ENCODE measurements around the gene SLC2A4RG.
"Not testable (repeated sequence)": the region's sequence is repeated elsewhere in the genome, so short reads cannot be mapped to it uniquely, and the experiment has no call there.

SLC2A4RG gene

GRCh38 chr20:63711085-63711645 lies 28.4 kb upstream of the SLC2A4RG start:
- H3K27me3 ChIP-seq (ENCODE audit: control insufficient read depth, insufficient read depth, low read length): no peaks in the 10 kb centered on the region
- H3K36me3 ChIP-seq (ENCODE audit: control insufficient read depth, insufficient read depth, low read length): peaks cover 10% of the 10 kb centered on the region
- H3K4me3 ChIP-seq (ENCODE audit: low read length): no peak overlapping the region
- peaks cover 12% of the 10 kb centered on the region for H3K4me1 ChIP-seq (ENCODE audit: control insufficient read depth, insufficient read depth, low read length)
- no peak overlapping the region for H3K9ac ChIP-seq (ENCODE audit: low read length)
- H3K27ac ChIP-seq (ENCODE audit: low read depth, low read length): no peak overlapping the region

DNA sequence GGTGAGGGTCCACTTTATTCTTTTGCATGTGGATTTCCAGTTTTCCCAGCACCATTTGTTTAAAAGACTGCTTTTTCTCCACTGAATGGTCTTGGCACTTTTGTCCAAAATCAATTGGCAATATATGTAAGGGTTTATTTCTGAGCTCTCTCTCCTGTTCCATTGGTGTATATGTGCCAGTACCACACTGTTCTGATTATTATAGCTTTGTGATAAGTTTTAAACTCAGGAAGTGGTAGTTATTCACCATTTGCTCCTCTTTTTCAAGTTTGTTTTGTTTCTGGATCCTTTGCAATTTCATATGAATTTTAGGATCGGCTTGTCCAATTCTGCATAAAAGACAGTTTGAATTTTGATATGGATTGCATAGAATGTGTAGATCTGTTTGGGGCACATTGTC lies 27.4 kb upstream of the SLC2A4RG start:
- Histone ChIP-seq H3K4me1 (ENCODE audit: control insufficient read depth, insufficient read depth, low read length) (peaks cover 6% of the 10 kb centered on the region), H3K4me3 (ENCODE audit: low read length) (no peak overlapping the region), H3K36me3 (ENCODE audit: control insufficient read depth, insufficient read depth, low read length) (peaks cover 10% of the 10 kb centered on the region), H3K27ac (ENCODE audit: low read depth, low read length) (no peak overlapping the region), H3K27me3 (ENCODE audit: control insufficient read depth, insufficient read depth, low read length) (no peaks in the 10 kb centered on the region), H3K9ac (ENCODE audit: low read length) (no peak overlapping the region)

GRCh38 chr20:63714858-63715257 lies 24.7 kb upstream of the SLC2A4RG start:
- Histone ChIP-seq H3K4me1 (ENCODE audit: control insufficient read depth, insufficient read depth, low read length) (no peaks in the 10 kb centered on the region), H3K4me3 (ENCODE audit: low read length) (no peak overlapping the region), H3K27me3 (ENCODE audit: control insufficient read depth, insufficient read depth, low read length) (no peaks in the 10 kb centered on the region), H3K36me3 (ENCODE audit: control insufficient read depth, insufficient read depth, low read length) (peaks cover 13% of the 10 kb centered on the region), H3K27ac (ENCODE audit: low read depth, low read length) (no peak overlapping the region), H3K9ac (ENCODE audit: low read length) (no peak overlapping the region)

GRCh38 chr20:63718996-63719395 lies 20.6 kb upstream of the SLC2A4RG start:
- no peaks in the 10 kb centered on the region for H3K4me1 ChIP-seq (ENCODE audit: control insufficient read depth, insufficient read depth, low read length)
- no peak overlapping the region for H3K9ac ChIP-seq (ENCODE audit: low read length)
- no peak overlapping the region for H3K4me3 ChIP-seq (ENCODE audit: low read length)
- no peaks in the 10 kb centered on the region for H3K27me3 ChIP-seq (ENCODE audit: control insufficient read depth, insufficient read depth, low read length)
- H3K27ac ChIP-seq (ENCODE audit: low read depth, low read length): no peak overlapping the region
- peaks cover 9% of the 10 kb centered on the region for H3K36me3 ChIP-seq (ENCODE audit: control insufficient read depth, insufficient read depth, low read length)

GRCh38 chr20:63722967-63723622 lies 16.5 kb upstream of the SLC2A4RG start:
- not testable (repeated sequence) for H3K9ac ChIP-seq (ENCODE audit: low read length); H3K4me3 ChIP-seq (ENCODE audit: low read length); H3K36me3 ChIP-seq (ENCODE audit: control insufficient read depth, insufficient read depth, low read length); H3K4me1 ChIP-seq (ENCODE audit: control insufficient read depth, insufficient read depth, low read length); H3K27me3 ChIP-seq (ENCODE audit: control insufficient read depth, insufficient read depth, low read length); H3K27ac ChIP-seq (ENCODE audit: low read depth, low read length)

- H3K4me3 ChIP-seq (ENCODE audit: low read length); H3K27ac ChIP-seq (ENCODE audit: low read depth, low read length); H3K4me1 ChIP-seq (ENCODE audit: control insufficient read depth, insufficient read depth, low read length); H3K9ac ChIP-seq (ENCODE audit: low read length); H3K36me3 ChIP-seq (ENCODE audit: control insufficient read depth, insufficient read depth, low read length); H3K27me3 ChIP-seq (ENCODE audit: control insufficient read depth, insufficient read depth, low read length): not testable (repeated sequence)
Observed at GRCh38 chr20:63730189-63730733, 9.3 kb upstream of the SLC2A4RG start.

DNA sequence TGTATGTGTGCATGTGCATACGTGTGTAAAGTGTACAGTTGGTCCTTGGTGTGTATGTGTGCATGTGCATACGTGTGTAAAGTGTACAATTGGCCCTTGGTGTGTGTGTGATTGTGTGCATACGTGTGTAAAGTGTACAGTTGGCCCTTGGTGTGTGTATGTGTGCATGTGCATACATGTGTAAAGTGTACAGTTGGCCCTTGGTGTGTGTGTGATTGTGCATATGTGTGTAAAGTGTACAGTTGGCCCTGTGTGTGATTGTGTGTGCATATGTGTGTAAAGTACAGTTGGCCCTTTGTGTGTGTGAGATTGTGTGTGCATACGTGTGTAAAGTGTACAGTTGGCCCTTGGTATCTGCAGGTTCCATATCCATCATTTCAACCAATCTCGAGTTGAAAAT lies 8.2 kb upstream of the SLC2A4RG start:
- H3K36me3 ChIP-seq (ENCODE audit: control insufficient read depth, insufficient read depth, low read length): peaks cover 6% of the 10 kb centered on the region

DNA sequence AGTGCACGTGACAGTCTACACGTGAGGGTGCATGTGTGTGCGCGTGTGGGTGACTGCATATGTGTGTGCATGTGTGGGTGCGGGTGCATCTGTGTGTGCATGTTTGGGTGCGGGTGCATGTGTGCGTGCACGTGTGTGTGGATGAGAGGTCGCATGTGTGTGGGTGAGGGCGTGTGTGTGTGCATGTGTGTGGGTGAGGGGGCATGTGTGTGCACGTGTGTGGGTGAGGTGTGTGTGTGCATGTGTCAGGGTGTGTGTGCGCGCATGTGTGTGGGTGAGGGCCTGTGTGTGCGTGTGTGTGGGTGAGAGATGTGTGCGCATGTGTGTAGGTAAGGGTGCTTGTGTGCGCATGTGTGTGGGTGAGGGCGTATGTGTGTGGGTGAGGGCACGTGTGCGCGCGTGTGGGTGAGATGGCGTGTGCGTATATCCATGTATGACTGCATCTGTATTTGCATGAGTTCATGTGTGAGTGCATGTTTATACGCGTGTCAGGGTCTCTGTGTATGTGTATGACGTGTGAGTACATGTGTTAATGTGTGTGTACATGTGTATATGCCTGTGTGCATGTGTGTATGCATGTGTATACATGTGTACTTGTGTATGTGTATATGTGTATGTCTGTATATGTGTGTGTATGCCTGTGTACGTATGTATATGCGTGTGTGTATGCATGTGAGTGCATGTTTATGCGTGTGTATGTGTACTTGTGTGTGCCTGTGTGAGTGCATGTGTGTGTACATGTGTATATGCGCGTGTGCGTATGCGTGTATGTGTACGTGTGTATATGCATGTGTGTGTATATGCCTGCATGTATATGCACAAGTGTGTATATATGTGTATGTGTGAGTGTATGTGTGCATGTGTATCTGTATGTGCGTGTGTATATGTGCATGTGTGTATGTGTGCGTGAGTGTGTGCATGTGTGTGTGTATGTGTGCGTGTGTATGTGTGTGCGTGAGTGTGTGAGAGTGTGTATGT lies 7.2 kb upstream of the SLC2A4RG start:
- Histone ChIP-seq H3K36me3 (ENCODE audit: control insufficient read depth, insufficient read depth, low read length) (peaks cover 6% of the 10 kb centered on the region), H3K4me3 (ENCODE audit: low read length) (no peak overlapping the region), H3K9ac (ENCODE audit: low read length) (no peak overlapping the region), H3K4me1 (ENCODE audit: control insufficient read depth, insufficient read depth, low read length) (no peaks in the 10 kb centered on the region), H3K27me3 (ENCODE audit: control insufficient read depth, insufficient read depth, low read length) (no peaks in the 10 kb centered on the region), H3K27ac (ENCODE audit: low read depth, low read length) (no peak overlapping the region)

More for the DNA sequence above, 8.2 kb upstream of the SLC2A4RG start:
- Histone ChIP-seq H3K9ac (ENCODE audit: low read length) (no peak overlapping the region), H3K27ac (ENCODE audit: low read depth, low read length) (no peak overlapping the region), H3K4me3 (ENCODE audit: low read length) (no peak overlapping the region), H3K27me3 (ENCODE audit: control insufficient read depth, insufficient read depth, low read length) (no peaks in the 10 kb centered on the region), H3K4me1 (ENCODE audit: control insufficient read depth, insufficient read depth, low read length) (no peaks in the 10 kb centered on the region)

DNA sequence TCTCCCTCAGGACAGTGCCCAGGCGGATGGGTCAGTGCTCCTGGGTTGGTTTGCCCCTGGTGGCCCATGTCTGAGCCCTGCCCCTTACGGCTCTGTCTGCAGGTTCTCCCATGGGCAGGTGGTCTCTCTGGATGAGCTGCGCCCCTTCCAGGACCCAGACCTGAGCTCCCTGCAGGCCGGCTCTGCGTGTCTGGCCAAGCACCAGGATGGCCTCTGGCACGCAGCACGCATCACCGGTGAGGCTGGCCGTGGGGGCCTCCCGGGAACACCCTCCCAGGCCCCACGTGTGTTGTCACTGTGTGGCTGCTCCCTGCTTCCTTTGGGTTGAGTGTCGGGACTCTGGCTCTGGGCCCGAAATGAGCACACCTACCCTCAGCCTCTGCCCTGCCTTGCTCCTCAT lies 6.5 kb upstream of the SLC2A4RG start:
- no peak overlapping the region for H3K27ac ChIP-seq (ENCODE audit: low read depth, low read length)
- peaks cover under 1% of the 10 kb centered on the region for H3K4me1 ChIP-seq (ENCODE audit: control insufficient read depth, insufficient read depth, low read length)
- no peak overlapping the region for H3K9ac ChIP-seq (ENCODE audit: low read length)
- H3K4me3 ChIP-seq (ENCODE audit: low read length): no peak overlapping the region
- H3K36me3 ChIP-seq (ENCODE audit: control insufficient read depth, insufficient read depth, low read length): peaks cover 6% of the 10 kb centered on the region
- no peaks in the 10 kb centered on the region for H3K27me3 ChIP-seq (ENCODE audit: control insufficient read depth, insufficient read depth, low read length)

DNA sequence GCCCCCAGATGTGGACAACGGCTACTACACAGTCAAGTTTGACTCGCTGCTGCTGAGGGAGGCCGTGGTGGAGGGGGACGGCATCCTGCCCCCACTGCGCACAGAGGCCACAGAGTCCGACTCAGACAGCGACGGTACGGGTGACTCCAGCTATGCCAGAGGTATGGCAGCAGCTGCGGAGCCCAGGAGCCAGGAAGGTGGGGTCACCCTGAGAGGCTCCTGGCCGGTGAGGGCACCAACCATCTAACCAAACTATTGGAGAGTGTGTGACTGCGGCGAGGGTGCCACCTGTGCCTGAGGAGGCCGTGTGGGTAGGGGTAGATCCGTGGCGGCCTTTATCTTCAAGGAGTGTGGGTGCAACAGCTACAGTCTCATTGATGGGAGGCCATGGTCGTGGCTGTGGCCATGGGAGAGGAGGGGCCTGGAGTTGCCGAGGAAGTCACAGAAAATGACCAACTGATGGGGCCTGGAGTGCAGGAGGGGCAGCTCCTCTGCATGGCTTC lies 5.9 kb upstream of the SLC2A4RG start:
- Histone ChIP-seq H3K4me3 (ENCODE audit: low read length) (no peak overlapping the region), H3K27me3 (ENCODE audit: control insufficient read depth, insufficient read depth, low read length) (no peaks in the 10 kb centered on the region), H3K27ac (ENCODE audit: low read depth, low read length) (no peak overlapping the region), H3K4me1 (ENCODE audit: control insufficient read depth, insufficient read depth, low read length) (peaks cover 5% of the 10 kb centered on the region), H3K9ac (ENCODE audit: low read length) (no peak overlapping the region), H3K36me3 (ENCODE audit: control insufficient read depth, insufficient read depth, low read length) (peaks cover 6% of the 10 kb centered on the region)

DNA sequence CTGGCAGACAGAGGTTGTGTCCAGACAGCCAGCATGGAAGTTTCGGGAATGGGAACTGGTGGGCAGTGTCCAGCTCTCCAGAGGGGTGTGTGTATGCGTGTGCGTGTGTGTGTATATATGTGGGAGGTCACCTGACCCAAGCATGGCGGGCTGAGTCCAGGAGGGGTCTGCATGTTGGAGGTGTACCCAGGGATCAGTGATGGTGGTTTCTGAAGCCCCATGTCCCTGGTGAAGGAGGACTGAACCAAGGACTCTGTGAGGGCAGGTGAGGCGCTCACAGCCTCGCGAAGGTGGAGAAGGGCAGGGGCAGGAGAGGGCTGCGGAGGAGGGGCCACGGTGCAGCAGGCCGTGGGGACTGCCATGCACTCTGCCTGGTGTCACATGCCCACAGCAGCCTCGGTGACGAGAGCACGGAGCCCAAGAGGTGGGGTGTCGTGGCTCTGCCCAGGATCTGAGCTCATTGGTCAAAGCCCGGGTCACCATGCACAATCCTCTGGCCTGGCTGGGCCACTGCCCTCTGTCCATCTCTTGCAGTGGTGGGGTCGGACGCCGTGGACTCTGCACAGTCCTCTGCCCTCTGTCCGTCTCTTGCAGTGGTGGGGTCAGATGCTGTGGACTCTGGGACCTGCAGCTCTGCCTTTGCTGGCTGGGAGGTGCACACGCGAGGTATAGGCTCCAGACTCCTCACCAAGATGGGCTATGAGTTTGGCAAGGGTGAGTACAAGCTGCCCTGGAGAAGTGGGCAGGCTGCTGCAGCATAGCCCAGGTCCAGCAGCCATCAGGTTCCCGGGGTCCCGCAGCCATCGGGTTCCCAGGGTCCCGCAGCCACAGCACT lies 5.2 kb upstream of the SLC2A4RG start:
- Histone ChIP-seq H3K27me3 (ENCODE audit: control insufficient read depth, insufficient read depth, low read length) (no peaks in the 10 kb centered on the region), H3K4me1 (ENCODE audit: control insufficient read depth, insufficient read depth, low read length) (peaks cover 5% of the 10 kb centered on the region), H3K36me3 (ENCODE audit: control insufficient read depth, insufficient read depth, low read length) (peaks cover 6% of the 10 kb centered on the region), H3K4me3 (ENCODE audit: low read length) (no peak overlapping the region), H3K27ac (ENCODE audit: low read depth, low read length) (no peak overlapping the region), H3K9ac (ENCODE audit: low read length) (no peak overlapping the region)
